GM23338 (cell line): ENCODE results near the gene TAF3.

Experiments used
- CREB1 ChIP-seq: fragments of 250-450 bp; sonication (Bioruptor Pico); IDR thresholded peaks from 2 replicates; pipeline ENCODE4 v1.5.0; 2020; ENCODE audit warnings: low read depth, mild to moderate bottlenecking, moderate library complexity
- CTCF ChIP-seq, 2 experiments: fragments of 200-600 bp in 1 of 2; sonication (generic) in 1 of 2; conservative IDR thresholded peaks; 2 replicates each; pipeline versions ENCODE4 v1.5.1 to v1.6.1; 2016 to 2017; ENCODE audit warnings: antibody characterized with exemption in 2 of 2, low read depth in 2 of 2, mild to moderate bottlenecking in 2 of 2, moderate library complexity in 1 of 2
- POLR2AphosphoS5 ChIP-seq: IDR thresholded peaks from 2 replicates; pipeline ENCODE4 v1.6.1; 2016; ENCODE audit warnings: antibody characterized with exemption, low read depth

- TF ChIP-seq POLR2AphosphoS5 (no peak), CTCF (conservative IDR thresholded peaks at IDR 0.05; ENCODE audit: low read depth in 2 of 2) (no peak), CREB1 (CRISPR knock-in tag) (no peak)
Measured at GRCh38 chr10:8006274-8006999, 188.1 kb downstream of the TAF3 start.
